ENCODE data around the gene HIBADH.

The HIBADH gene

DNA sequence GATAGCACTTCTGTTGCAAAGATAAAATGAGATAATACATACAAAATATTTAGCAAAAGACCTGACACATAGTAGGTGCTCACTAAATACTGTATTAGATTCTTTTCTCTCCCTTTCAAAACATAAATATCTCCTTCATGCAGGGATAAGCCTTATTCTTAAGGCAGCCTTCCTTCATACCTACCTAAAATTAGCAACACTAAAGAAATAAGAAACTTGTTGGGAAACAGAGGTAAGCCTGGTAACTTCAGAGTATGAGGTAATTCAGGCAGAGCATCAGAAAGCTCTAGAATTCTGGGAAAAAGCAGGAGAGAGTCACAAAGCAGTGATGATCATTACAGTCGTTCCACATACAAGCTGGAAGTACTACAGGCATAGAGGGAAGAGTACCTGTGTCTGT lies 15.2 kb downstream of the HIBADH start:
- Histone ChIP-seq H3K4me1 (ENCODE audit: control insufficient read depth, insufficient read depth, low read length) (no peaks in the 10 kb centered on the region), H3K4me3 (ENCODE audit: low read depth, low read length) (no peak overlapping the region), H3K9me3 (ENCODE audit: control insufficient read depth, insufficient read depth, low read depth, low read length) (no peaks in the 10 kb centered on the region), H3K36me3 (ENCODE audit: control insufficient read depth in 2 of 2, insufficient read depth in 1 of 2, low read length in 2 of 2) (peaks cover 4 to 13% of the 10 kb centered on the region in 2 experiments), H3K27ac (ENCODE audit: extremely low read depth, low read depth, low read length) (no peak overlapping the region)
- POLR2A ChIA-PET = no interaction called here
- CTCF ChIA-PET = no interaction called here
- TF ChIP-seq, protein P1, sequence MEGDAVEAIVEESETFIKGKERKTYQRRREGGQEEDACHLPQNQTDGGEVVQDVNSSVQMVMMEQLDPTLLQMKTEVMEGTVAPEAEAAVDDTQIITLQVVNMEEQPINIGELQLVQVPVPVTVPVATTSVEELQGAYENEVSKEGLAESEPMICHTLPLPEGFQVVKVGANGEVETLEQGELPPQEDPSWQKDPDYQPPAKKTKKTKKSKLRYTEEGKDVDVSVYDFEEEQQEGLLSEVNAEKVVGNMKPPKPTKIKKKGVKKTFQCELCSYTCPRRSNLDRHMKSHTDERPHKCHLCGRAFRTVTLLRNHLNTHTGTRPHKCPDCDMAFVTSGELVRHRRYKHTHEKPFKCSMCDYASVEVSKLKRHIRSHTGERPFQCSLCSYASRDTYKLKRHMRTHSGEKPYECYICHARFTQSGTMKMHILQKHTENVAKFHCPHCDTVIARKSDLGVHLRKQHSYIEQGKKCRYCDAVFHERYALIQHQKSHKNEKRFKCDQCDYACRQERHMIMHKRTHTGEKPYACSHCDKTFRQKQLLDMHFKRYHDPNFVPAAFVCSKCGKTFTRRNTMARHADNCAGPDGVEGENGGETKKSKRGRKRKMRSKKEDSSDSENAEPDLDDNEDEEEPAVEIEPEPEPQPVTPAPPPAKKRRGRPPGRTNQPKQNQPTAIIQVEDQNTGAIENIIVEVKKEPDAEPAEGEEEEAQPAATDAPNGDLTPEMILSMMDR (tag by site-specific recombination; IDR thresholded peaks at IDR 0.05) = no peak
- peak; percentile 48; the same call in 1 of the 2 replicates for TF ChIP-seq ZNF664 (tag by site-specific recombination; IDR thresholded peaks at IDR 0.05)
- TF ChIP-seq, protein P2, sequence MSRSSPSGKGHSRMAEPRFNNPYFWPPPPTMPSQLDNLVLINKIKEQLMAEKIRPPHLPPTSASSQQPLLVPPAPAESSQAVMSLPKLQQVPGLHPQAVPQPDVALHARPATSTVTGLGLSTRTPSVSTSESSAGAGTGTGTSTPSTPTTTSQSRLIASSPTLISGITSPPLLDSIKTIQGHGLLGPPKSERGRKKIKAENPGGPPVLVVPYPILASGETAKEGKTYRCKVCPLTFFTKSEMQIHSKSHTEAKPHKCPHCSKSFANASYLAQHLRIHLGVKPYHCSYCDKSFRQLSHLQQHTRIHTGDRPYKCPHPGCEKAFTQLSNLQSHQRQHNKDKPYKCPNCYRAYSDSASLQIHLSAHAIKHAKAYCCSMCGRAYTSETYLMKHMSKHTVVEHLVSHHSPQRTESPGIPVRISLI (tag by site-specific recombination; IDR thresholded peaks at IDR 0.05) = no peak

DNA sequence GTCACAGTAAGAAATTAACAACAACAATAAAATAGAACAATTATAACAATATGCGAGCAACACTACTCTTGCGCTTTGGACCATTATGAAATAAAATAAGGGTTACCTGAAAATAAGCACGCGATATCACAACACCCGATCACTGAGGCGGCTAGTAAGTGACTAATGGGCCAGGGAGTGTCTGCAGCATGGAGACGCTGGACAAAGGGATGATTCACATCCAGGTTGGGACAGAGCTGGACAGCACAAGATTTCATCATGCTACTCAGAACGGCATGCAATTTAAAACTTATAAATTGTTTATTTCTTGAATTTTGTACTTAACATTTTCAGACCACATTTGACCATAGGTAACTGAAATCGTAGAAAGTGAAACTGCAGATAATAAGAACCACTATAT lies 15.6 kb downstream of the HIBADH start:
- Histone ChIP-seq H3K36me3 (ENCODE audit: control insufficient read depth in 2 of 2, insufficient read depth in 1 of 2, low read length in 2 of 2) (peaks cover 4 to 13% of the 10 kb centered on the region in 2 experiments), H3K27ac (ENCODE audit: extremely low read depth, low read depth, low read length) (no peak overlapping the region), H3K4me3 (ENCODE audit: low read depth, low read length) (no peak overlapping the region), H3K4me1 (ENCODE audit: control insufficient read depth, insufficient read depth, low read length) (peaks cover 3% of the 10 kb centered on the region), H3K9me3 (ENCODE audit: control insufficient read depth, insufficient read depth, low read depth, low read length) (no peaks in the 10 kb centered on the region)
- POLR2A ChIA-PET = no interaction called here
- CTCF ChIA-PET = no interaction called here
- TF ChIP-seq, protein P3, sequence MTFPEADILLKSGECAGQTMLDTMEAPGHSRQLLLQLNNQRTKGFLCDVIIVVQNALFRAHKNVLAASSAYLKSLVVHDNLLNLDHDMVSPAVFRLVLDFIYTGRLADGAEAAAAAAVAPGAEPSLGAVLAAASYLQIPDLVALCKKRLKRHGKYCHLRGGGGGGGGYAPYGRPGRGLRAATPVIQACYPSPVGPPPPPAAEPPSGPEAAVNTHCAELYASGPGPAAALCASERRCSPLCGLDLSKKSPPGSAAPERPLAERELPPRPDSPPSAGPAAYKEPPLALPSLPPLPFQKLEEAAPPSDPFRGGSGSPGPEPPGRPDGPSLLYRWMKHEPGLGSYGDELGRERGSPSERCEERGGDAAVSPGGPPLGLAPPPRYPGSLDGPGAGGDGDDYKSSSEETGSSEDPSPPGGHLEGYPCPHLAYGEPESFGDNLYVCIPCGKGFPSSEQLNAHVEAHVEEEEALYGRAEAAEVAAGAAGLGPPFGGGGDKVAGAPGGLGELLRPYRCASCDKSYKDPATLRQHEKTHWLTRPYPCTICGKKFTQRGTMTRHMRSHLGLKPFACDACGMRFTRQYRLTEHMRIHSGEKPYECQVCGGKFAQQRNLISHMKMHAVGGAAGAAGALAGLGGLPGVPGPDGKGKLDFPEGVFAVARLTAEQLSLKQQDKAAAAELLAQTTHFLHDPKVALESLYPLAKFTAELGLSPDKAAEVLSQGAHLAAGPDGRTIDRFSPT (tag by site-specific recombination; IDR thresholded peaks at IDR 0.05) = no peak
- TF ChIP-seq ZNF223 (tag by site-specific recombination; IDR thresholded peaks at IDR 0.05) (no peak), ZNF239 (tag by site-specific recombination; IDR thresholded peaks at IDR 0.05) (no peak), ZNF561 (tag by site-specific recombination; IDR thresholded peaks at IDR 0.05; ENCODE audit: borderline replicate concordance) (no peak), ZNF221 (tag by site-specific recombination; IDR thresholded peaks at IDR 0.05; ENCODE audit: borderline replicate concordance) (no peak), SCRT1 (tag by site-specific recombination; IDR thresholded peaks at IDR 0.05; ENCODE audit: borderline replicate concordance) (no peak), ZNF473 (tag by site-specific recombination; IDR thresholded peaks at IDR 0.05) (no peak), ZNF48 (tag by site-specific recombination; IDR thresholded peaks at IDR 0.05) (no peak), ZNF549 (tag by site-specific recombination; IDR thresholded peaks at IDR 0.05) (no peak)

DNA sequence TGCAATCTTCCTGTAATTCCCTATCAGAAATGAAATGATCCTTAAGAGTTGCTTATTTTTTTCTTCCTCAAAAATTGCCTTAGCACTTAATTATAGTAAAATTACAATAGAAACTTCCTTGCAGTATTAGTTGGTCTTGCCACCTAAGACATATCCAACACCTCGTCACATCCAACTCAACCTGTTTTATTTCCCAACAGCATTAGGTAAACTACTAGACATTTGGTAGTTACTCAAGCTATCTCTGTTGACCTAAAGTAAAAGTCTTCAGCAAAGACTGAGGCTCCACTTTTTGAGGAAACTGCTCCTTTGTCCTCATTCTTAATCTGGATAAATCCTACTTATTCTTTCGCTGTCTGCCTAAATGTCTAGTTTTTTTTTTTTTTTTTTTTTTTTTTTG lies 20.4 kb downstream of the HIBADH start:
- no peak overlapping the region for H3K27ac ChIP-seq (ENCODE audit: extremely low read depth, low read depth, low read length)
- peaks cover 0 to 2% of the 10 kb centered on the region in 2 experiments for H3K36me3 ChIP-seq (ENCODE audit: control insufficient read depth in 2 of 2, insufficient read depth in 1 of 2, low read length in 2 of 2)
- H3K9me3 ChIP-seq (ENCODE audit: control insufficient read depth, insufficient read depth, low read depth, low read length) = no peaks in the 10 kb centered on the region
- CTCF ChIA-PET = interaction anchor here (0.6 to 1.8 kb wide), 6 partner anchors 13 to 448 kb away, joined by 3 to 7 read pairs (median 4); no protein-coding TSS in a partner anchor
- peaks cover 16% of the 10 kb centered on the region for H3K4me1 ChIP-seq (ENCODE audit: control insufficient read depth, insufficient read depth, low read length)
- H3K4me3 ChIP-seq (ENCODE audit: low read depth, low read length) = no peak overlapping the region
- POLR2A ChIA-PET = interaction anchor here (2.1 to 3.7 kb wide), 2 partner anchors 21 to 98 kb away, joined by 4 to 12 read pairs; partner anchors contain the start of genes HIBADH and TAX1BP1
- TF ChIP-seq ZNF792 (tag by site-specific recombination; IDR thresholded peaks at IDR 0.05) (no peak), MYNN (tag by site-specific recombination; IDR thresholded peaks at IDR 0.05; ENCODE audit: borderline replicate concordance) (peak; percentile 22; the same call in 1 of the 2 replicates)

Measured in HEK293 (cell line).